Fibroblast of lung (primary cell): Measurements from ENCODE around the gene GPR12.

Source experiments
- EZH2 ChIP-seq: IDR thresholded peaks from 2 replicates; pipeline ENCODE4 v1.5.1; 2012; ENCODE audit warnings: low read length, control low read depth, mild to moderate bottlenecking; ENCODE audit errors: missing control alignments
- TF ChIP-seq, protein P1 (sequence below), 2 donors: IDR thresholded peaks in 1 of 2; conservative IDR thresholded peaks in 1 of 2; 1 replicate in 1 of 2; 2 replicates in 1 of 2; pipeline ENCODE4 v1.5.1; 2011 to 2012; ENCODE audit warnings: low read length in 2 of 2, control low read depth in 1 of 2, inconsistent platforms in 1 of 2, low read depth in 1 of 2, mild to moderate bottlenecking in 1 of 2

DNA sequence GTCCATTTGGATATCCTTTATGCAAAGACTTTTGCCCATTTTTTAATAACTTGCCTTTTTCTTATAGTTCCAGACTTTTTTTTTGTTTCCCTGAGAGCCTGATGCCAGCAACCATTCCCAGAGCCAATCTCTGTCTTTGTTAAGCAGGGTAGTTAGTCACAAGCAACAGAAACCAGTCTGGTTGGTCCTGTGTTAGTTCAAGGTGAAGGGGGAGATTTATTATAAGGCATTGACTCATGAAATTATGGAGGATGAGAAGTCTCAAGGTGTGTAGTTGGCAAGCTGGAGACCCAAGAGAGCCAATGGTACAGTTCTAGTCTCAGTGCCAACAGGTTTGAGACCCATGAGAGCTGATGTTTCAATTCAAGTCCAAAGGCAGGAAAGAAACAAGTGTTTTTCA, 33.0 kb downstream of the GPR12 start:
- TF ChIP-seq, protein P1, sequence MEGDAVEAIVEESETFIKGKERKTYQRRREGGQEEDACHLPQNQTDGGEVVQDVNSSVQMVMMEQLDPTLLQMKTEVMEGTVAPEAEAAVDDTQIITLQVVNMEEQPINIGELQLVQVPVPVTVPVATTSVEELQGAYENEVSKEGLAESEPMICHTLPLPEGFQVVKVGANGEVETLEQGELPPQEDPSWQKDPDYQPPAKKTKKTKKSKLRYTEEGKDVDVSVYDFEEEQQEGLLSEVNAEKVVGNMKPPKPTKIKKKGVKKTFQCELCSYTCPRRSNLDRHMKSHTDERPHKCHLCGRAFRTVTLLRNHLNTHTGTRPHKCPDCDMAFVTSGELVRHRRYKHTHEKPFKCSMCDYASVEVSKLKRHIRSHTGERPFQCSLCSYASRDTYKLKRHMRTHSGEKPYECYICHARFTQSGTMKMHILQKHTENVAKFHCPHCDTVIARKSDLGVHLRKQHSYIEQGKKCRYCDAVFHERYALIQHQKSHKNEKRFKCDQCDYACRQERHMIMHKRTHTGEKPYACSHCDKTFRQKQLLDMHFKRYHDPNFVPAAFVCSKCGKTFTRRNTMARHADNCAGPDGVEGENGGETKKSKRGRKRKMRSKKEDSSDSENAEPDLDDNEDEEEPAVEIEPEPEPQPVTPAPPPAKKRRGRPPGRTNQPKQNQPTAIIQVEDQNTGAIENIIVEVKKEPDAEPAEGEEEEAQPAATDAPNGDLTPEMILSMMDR (conservative IDR thresholded peaks at IDR 0.05 in 1 of 2, IDR thresholded peaks at IDR 0.05 in 1 of 2; ENCODE audit: low read depth in 1 of 2, low read length in 2 of 2), result no peak
- TF ChIP-seq EZH2, result no peak
